Breast epithelium (tissue), 4 donors: ENCODE measurements around the gene TNNI3K. TPM values are rescaled to one million over a fixed set of nuclear protein-coding genes. Genes with fewer than 3 reads are reported as not detected.

Experiments used
- DNase-seq, 2 donors: peaks; one replicate each; pipeline ENCODE4 v3.0.0-alpha.2; 2019; ENCODE audit warnings: low spot score in 2 of 2
- H3K27ac ChIP-seq, 2 donors: fragments of 200-600 bp; sonication (generic) in 1 of 2; one replicate each; pipeline ENCODE4 v1.5.1; 2016 to 2019; ENCODE audit warnings: mild to moderate bottlenecking in 1 of 2
- H3K27me3 ChIP-seq, 2 donors: fragments of 200-600 bp; sonication (generic) in 1 of 2; one replicate each; pipeline versions ENCODE4 v1.5.1 to v1.6.0; 2017 to 2019; ENCODE audit warnings: control low read depth in 1 of 2, mild to moderate bottlenecking in 1 of 2
- H3K36me3 ChIP-seq: fragments of 200-600 bp; one replicate; pipeline ENCODE4 v1.5.1; 2019
- H3K4me1 ChIP-seq, 2 donors: fragments of 200-600 bp; sonication (generic); one replicate each; pipeline ENCODE4 v1.5.1; 2016 to 2019; ENCODE audit warnings: control low read depth in 1 of 2
- H3K4me3 ChIP-seq, 3 donors: fragments of 200-600 bp; sonication (generic); 1 replicate in 2 of 3; 2 replicates in 1 of 3; pipeline ENCODE4 v1.5.1; 2016 to 2019; ENCODE audit warnings: mild to moderate bottlenecking in 3 of 3, moderate library complexity in 2 of 3
- H3K9me3 ChIP-seq, 2 donors: fragments of 200-600 bp; sonication (generic) in 1 of 2; one replicate each; pipeline ENCODE4 v1.5.1; 2016 to 2019; ENCODE audit warnings: control low read depth in 1 of 2
- CTCF ChIP-seq, 3 donors: fragments of 450-650 bp; IDR thresholded peaks; one replicate each; pipeline ENCODE4 v1.5.1; 2016 to 2017; ENCODE audit warnings: antibody characterized with exemption in 3 of 3, mild to moderate bottlenecking in 3 of 3, moderate library complexity in 3 of 3
- POLR2A ChIP-seq: fragments of 450-650 bp; IDR thresholded peaks from one replicate; pipeline ENCODE4 v1.6.1; 2016; ENCODE audit warnings: antibody characterized with exemption, mild to moderate bottlenecking, moderate library complexity
- POLR2AphosphoS5 ChIP-seq, 3 donors: sonication (generic); formaldehyde crosslinking; IDR thresholded peaks; one replicate each; pipeline ENCODE4 v1.6.1; 2017; ENCODE audit warnings: antibody characterized with exemption in 3 of 3
- intact Hi-C: fragments of 100-400 bp; cut with DNase I; formaldehyde crosslinking; loops from one replicate; pipeline ENCODE4 v1.15.1; 2023; ENCODE audit warnings: low total_unique reads
- total RNA-seq, 3 donors: library from RNA; depleted of rRNA; stranded (reverse); fragments of >200 nt; gene quantifications; one replicate each; pipeline ENCODE4 v1.1.0, GENCODE V29; 2016

TNNI3K gene
- total RNA-seq, 3 donors from 2014 or later = 1.3 to 3.7 (median 2.5) TPM

- H3K4me1 ChIP-seq = no peaks in the 10 kb centered on the region
- no peak for TF ChIP-seq POLR2A
- no peak for TF ChIP-seq POLR2AphosphoS5 (IDR thresholded peaks at IDR 0.05)
- TF ChIP-seq CTCF (IDR thresholded peaks at IDR 0.05) = no peak
- intact Hi-C loops = no loop called here
Observed at GRCh38 chr1:74452035-74452434, 216.8 kb downstream of the TNNI3K start.

GRCh38 chr1:74453277-74453676, 218.1 kb downstream of the TNNI3K start:
- no peak for DNase-seq
- H3K27ac ChIP-seq = no peak overlapping the region
- no peaks in the 10 kb centered on the region for H3K4me1 ChIP-seq
- H3K36me3 ChIP-seq = no peaks in the 10 kb centered on the region
- no peak overlapping the region for H3K4me3 ChIP-seq
- H3K27me3 ChIP-seq = no peaks in the 10 kb centered on the region
- peaks cover 0 to 7% of the 10 kb centered on the region in 2 donors for H3K9me3 ChIP-seq
- TF ChIP-seq CTCF (IDR thresholded peaks at IDR 0.05) (no peak), POLR2AphosphoS5 (IDR thresholded peaks at IDR 0.05) (no peak), POLR2A (no peak)
- intact Hi-C loops = no loop called here

More at GRCh38 chr1:74452035-74452434, 216.8 kb downstream of the TNNI3K start:
- Histone ChIP-seq H3K36me3 (no peaks in the 10 kb centered on the region), H3K27me3 (no peaks in the 10 kb centered on the region), H3K27ac (no peak overlapping the region), H3K4me3 (no peak overlapping the region), H3K9me3 (peaks cover 0 to 7% of the 10 kb centered on the region in 2 donors)
- no peak for DNase-seq

- no peak for DNase-seq
- Histone ChIP-seq H3K27me3 (no peaks in the 10 kb centered on the region), H3K9me3 (peaks cover 0 to 7% of the 10 kb centered on the region in 2 donors), H3K4me1 (no peaks in the 10 kb centered on the region), H3K27ac (no peak overlapping the region), H3K36me3 (no peaks in the 10 kb centered on the region), H3K4me3 (no peak overlapping the region)
- intact Hi-C loops = no loop called here
- TF ChIP-seq CTCF (IDR thresholded peaks at IDR 0.05) (no peak), POLR2AphosphoS5 (IDR thresholded peaks at IDR 0.05) (no peak), POLR2A (no peak)
Observed at GRCh38 chr1:74455390-74455789, 220.2 kb downstream of the TNNI3K start.

GRCh38 chr1:74457253-74457652, 222.1 kb downstream of the TNNI3K start:
- Histone ChIP-seq H3K9me3 (no peaks in the 10 kb centered on the region), H3K27me3 (no peaks in the 10 kb centered on the region), H3K4me3 (no peak overlapping the region), H3K4me1 (no peaks in the 10 kb centered on the region), H3K36me3 (no peaks in the 10 kb centered on the region), H3K27ac (no peak overlapping the region)
- TF ChIP-seq POLR2AphosphoS5 (IDR thresholded peaks at IDR 0.05) (no peak), CTCF (IDR thresholded peaks at IDR 0.05) (no peak), POLR2A (no peak)
- intact Hi-C loops = no loop called here
- DNase-seq = no peak

- no peak overlapping the region for H3K4me3 ChIP-seq
- no peaks in the 10 kb centered on the region for H3K9me3 ChIP-seq
- no peaks in the 10 kb centered on the region for H3K36me3 ChIP-seq
- H3K27me3 ChIP-seq = no peaks in the 10 kb centered on the region
- H3K4me1 ChIP-seq = no peaks in the 10 kb centered on the region
- TF ChIP-seq POLR2AphosphoS5 (IDR thresholded peaks at IDR 0.05) = no peak
- intact Hi-C loops = no loop called here
- H3K27ac ChIP-seq = no peak overlapping the region
- no peak for DNase-seq
Observed at GRCh38 chr1:74463333-74463988, 228.3 kb downstream of the TNNI3K start.
